CD4-positive, alpha-beta T cell treated with Interleukin-12 subunit alpha and Interleukin-12 subunit beta, for 1 hour (primary cell): ENCODE measurements around the gene CNOT10.
"Not testable (repeated sequence)": the region's sequence is repeated elsewhere in the genome, so short reads cannot be mapped to it uniquely, and the experiment has no call there.

Experiments used
- DNase-seq: peaks from one replicate; pipeline ENCODE4 v3.0.0-alpha.2; 2020

CNOT10 gene

GRCh38 chr3:32758375-32758753 is 73.4 kb downstream of the CNOT10 start:
- DNase-seq, result no peak

GRCh38 chr3:32759342-32759741 is 74.4 kb downstream of the CNOT10 start:
- DNase-seq, result no peak

- DNase-seq, result no peak
These were observed 79.5 kb downstream of the CNOT10 start for GRCh38 chr3:32764481-32764880.

GRCh38 chr3:32778389-32778788 is 93.4 kb downstream of the CNOT10 start:
- DNase-seq, result no peak

GRCh38 chr3:32780071-32780734 is 95.2 kb downstream of the CNOT10 start:
- no peak for DNase-seq

- no peak for DNase-seq
These were observed 95.8 kb downstream of the CNOT10 start for GRCh38 chr3:32780735-32781210.

GRCh38 chr3:32781211-32781968 is 96.4 kb downstream of the CNOT10 start:
- DNase-seq, result peak; percentile 58

GRCh38 chr3:32781969-32782270 is 96.9 kb downstream of the CNOT10 start:
- DNase-seq, result not testable (repeated sequence)

GRCh38 chr3:32782407-32782806 is 97.4 kb downstream of the CNOT10 start:
- no peak for DNase-seq

GRCh38 chr3:32791833-32792232 is 106.8 kb downstream of the CNOT10 start:
- no peak for DNase-seq

- DNase-seq, result no peak
These were observed 109.7 kb downstream of the CNOT10 start for GRCh38 chr3:32794487-32795308.

- DNase-seq, result not testable (repeated sequence)
These were observed 111.5 kb downstream of the CNOT10 start for GRCh38 chr3:32796384-32796950.

GRCh38 chr3:32797776-32798175 is 112.8 kb downstream of the CNOT10 start:
- no peak for DNase-seq

GRCh38 chr3:32801440-32801839 is 116.5 kb downstream of the CNOT10 start:
- DNase-seq, result not testable (repeated sequence)

- DNase-seq, result no peak
These were observed 128.2 kb downstream of the CNOT10 start for GRCh38 chr3:32813180-32813579.

- no peak for DNase-seq
These were observed 129.4 kb downstream of the CNOT10 start for GRCh38 chr3:32814361-32814760.

GRCh38 chr3:32815841-32816438 is 131.0 kb downstream of the CNOT10 start:
- DNase-seq, result no peak

- DNase-seq, result no peak
These were observed 131.7 kb downstream of the CNOT10 start for GRCh38 chr3:32816439-32817256.

- no peak for DNase-seq
These were observed 132.2 kb downstream of the CNOT10 start for GRCh38 chr3:32817257-32817557.

GRCh38 chr3:32817558-32818228 is 132.7 kb downstream of the CNOT10 start, which contains the start of gene TRIM71:
Gene TRIM71 (plus strand): TSS chr3:32817997. CDS start chr3:32818081, 84 bp downstream.
- no peak for DNase-seq

- DNase-seq, result no peak
These were observed 133.4 kb downstream of the CNOT10 start for GRCh38 chr3:32818229-32818969.
